Neural progenitor cell (in vitro differentiated cells): Measurements from ENCODE around the gene SEC16B.

Source experiments
- CTCF ChIP-seq: fragments of 200-600 bp; sonication (generic); IDR thresholded peaks from 2 replicates; pipeline ENCODE4 v1.5.1; 2017; ENCODE audit warnings: antibody characterized with exemption, mild to moderate bottlenecking
- EZH2 ChIP-seq: fragments of 200-600 bp; sonication (generic); IDR thresholded peaks from 2 replicates; pipeline ENCODE4 v1.6.1; 2017; ENCODE audit warnings: antibody characterized with exemption, mild to moderate bottlenecking, moderate library complexity
- EZH2phosphoT487 ChIP-seq: fragments of 200-600 bp; sonication (generic); IDR thresholded peaks from 2 replicates; pipeline ENCODE4 v1.6.1; 2017; ENCODE audit warnings: antibody characterized with exemption

DNA sequence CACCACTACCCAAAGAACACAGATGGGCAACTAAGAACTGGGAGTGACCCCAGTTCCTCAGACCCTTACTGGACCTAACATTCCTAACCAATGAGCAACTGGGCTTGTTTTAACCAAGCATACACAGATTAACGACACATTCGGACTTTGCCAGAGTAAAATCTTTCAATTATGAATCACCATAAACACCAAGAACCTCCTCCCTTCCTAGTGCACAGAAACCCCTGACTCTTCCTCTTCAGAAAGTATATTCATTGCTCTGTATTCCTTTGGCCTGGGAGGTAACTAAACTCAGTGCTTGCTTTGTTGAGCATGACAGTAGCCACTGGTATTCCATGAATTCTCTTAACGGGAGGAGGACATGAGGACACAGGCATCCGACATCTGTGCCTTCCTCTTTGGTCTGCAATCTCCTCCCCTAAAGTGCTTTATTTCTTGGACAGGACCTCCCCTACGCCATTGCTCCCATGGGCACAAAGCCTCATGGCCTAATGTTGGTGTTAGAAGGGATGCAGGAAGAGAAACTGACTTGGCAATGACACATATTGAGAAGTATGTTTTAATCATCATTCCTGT is 42.7 kb downstream of the SEC16B start:
- TF ChIP-seq EZH2, result no peak
- TF ChIP-seq CTCF, result no peak
- no peak for TF ChIP-seq EZH2phosphoT487
